Epithelial cell of proximal tubule (primary cell): ENCODE results near the gene CLN6. TPM values are rescaled to one million over a fixed set of nuclear protein-coding genes. Genes with fewer than 3 reads are reported as not detected.
"Not testable (repeated sequence)": the region's sequence is repeated elsewhere in the genome, so short reads cannot be mapped to it uniquely, and the experiment has no call there.

Experiments used
- DNase-seq: peaks from one replicate; pipeline ENCODE4 v3.0.0-alpha.2; 2011; ENCODE audit warnings: low read depth
- H3K4me3 ChIP-seq: 2 replicates; pipeline ENCODE4 v1.5.1; 2011; ENCODE audit warnings: low read depth, mild to moderate bottlenecking, low read length
- CTCF ChIP-seq: conservative IDR thresholded peaks from 2 replicates; pipeline ENCODE4 v1.5.1; 2012; ENCODE audit warnings: low read depth, mild to moderate bottlenecking, low read length
- total RNA-seq: library from RNA; depleted of rRNA; stranded (reverse); fragments of >200 nt; gene quantifications from 2 replicates; pipeline ENCODE4 v1.2.3, GENCODE V29; 2015

The CLN6 gene
- total RNA-seq, 1 donor from 2014 or later = 14.9 TPM

DNA sequence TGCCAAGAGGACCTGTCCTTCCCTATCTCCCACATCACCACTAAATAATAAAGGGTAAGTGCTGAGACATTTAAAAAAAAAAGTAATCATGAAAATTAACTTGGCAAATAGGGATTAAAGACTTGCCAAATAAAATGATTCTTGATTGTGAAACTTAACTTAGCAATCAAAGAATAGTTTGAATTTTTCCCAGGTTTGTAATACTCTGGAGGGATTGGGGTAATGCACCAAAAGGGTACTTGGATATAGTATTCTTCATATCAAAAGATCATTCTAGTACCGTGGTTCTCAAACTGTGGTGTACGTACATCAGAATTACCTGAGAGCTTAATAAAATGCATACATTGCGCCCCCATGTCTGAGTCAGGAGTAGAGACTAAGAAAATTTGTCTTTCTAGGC is 52.9 kb downstream of the CLN6 start:
- no peak overlapping the region for H3K4me3 ChIP-seq
- TF ChIP-seq CTCF = no peak
- DNase-seq = no peak

GRCh38 chr15:68175526-68175925 is 54.0 kb downstream of the CLN6 start:
- no peak overlapping the region for H3K4me3 ChIP-seq
- DNase-seq = no peak
- TF ChIP-seq CTCF = no peak

- no peak for DNase-seq
- no peak for TF ChIP-seq CTCF
- no peak overlapping the region for H3K4me3 ChIP-seq
Observed at GRCh38 chr15:68173119-68173518, 56.4 kb downstream of the CLN6 start.

DNA sequence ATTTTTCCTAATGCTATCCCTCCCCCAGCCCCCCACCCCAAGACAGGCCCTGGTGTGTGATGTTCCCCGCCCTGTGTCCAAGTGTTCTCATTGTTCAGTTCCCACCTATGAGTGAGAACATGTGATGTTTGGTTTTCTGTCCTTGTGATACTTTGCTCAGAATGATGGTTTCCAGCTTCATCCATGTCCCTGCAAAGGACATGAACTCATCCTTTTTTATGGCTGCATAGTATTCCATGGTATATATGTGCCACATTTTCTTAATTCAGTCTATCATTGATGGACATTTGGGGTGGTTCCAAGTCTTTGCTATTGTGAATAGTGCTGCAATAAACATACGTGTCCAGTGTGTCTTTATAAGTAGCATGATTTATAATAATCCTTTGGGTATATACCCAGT is 57.5 kb downstream of the CLN6 start:
- H3K4me3 ChIP-seq, DNase-seq: not testable (repeated sequence)

DNA sequence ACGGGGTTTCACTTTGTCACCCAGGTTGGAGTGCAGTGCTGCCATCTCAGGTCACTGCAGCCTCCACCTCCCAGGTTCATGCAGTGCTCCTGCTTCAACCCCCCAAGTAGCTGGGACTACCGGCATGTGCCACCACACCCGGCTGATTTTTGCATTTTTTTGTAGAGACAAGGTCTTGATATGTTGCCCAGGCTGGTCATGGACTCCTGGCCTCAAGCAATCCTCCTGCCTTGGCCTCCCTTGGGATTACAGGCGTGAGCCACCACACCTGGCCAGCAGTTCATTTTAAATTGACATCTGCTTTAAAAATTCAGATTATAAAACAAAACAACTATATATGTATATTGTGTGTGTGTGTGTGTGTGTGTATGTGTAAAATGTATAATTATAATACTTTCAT is 62.7 kb downstream of the CLN6 start:
- H3K4me3 ChIP-seq = no peak overlapping the region
- no peak for TF ChIP-seq CTCF
- DNase-seq = no peak

- no peak overlapping the region for H3K4me3 ChIP-seq
- no peak for DNase-seq
- TF ChIP-seq CTCF = no peak
Observed at GRCh38 chr15:68163191-68163590, 66.3 kb downstream of the CLN6 start.

- TF ChIP-seq CTCF = no peak
- H3K4me3 ChIP-seq = no peak overlapping the region
- no peak for DNase-seq
Observed at GRCh38 chr15:68158046-68158628, 71.4 kb downstream of the CLN6 start.
